ENCODE results near the gene MICALL2.

GRCh38 chr7:1480670-1481069 lies 21.4 kb upstream of the MICALL2 start:
- TF ChIP-seq CTCF (conservative IDR thresholded peaks at IDR 0.05 in 1 of 2, IDR thresholded peaks at IDR 0.05 in 1 of 2; ENCODE audit: low read depth in 1 of 2, low read length in 2 of 2): no peak
- no peak for TF ChIP-seq EZH2 (IDR thresholded peaks at IDR 0.05; ENCODE audit: low read length, missing control alignments)

Data from fibroblast of lung (primary cell).